ENCODE data around the gene CTNNA2. TPM values are rescaled to one million over a fixed set of nuclear protein-coding genes. Genes with fewer than 3 reads are reported as not detected.

CTNNA2 gene
- total RNA-seq, 1 experiment from 2014 or later, result 5.5 TPM

GRCh38 chr2:79850912-79851311 lies 338.1 kb downstream of the CTNNA2 start:
- Histone ChIP-seq H3K4me1 (ENCODE audit: insufficient read depth, low read length) (peaks cover 7% of the 10 kb centered on the region; the same call in 1 of the 2 replicates), H3K79me2 (ENCODE audit: insufficient read depth, low read length) (no peaks in the 10 kb centered on the region), H2BK15ac (ENCODE audit: low read depth, low read length) (no peak overlapping the region), H3K56ac (ENCODE audit: insufficient read length, low read depth, low read length) (no peak overlapping the region), H3K18ac (ENCODE audit: insufficient read length, low read depth, low read length) (no peak overlapping the region), H3K14ac (ENCODE audit: insufficient read depth, low read length) (no peak overlapping the region), H3T11ph (ENCODE audit: low read length) (no peak overlapping the region), H3K79me1 (ENCODE audit: insufficient read depth, low read depth, low read length, poor library complexity, severe bottlenecking) (no peaks in the 10 kb centered on the region), H2AK5ac (ENCODE audit: insufficient read length, low read length) (no peak overlapping the region), H3K9me3 (ENCODE audit: control insufficient read depth, low read depth, low read length) (no peaks in the 10 kb centered on the region), H2BK5ac (ENCODE audit: insufficient read length, low read length) (no peak overlapping the region), H4K91ac (ENCODE audit: insufficient read length, low read depth, low read length) (no peak overlapping the region), H4K20me1 (ENCODE audit: control insufficient read depth, insufficient read depth, insufficient read length) (no peaks in the 10 kb centered on the region), H3K27me3 (ENCODE audit: insufficient read depth, low read length) (no peaks in the 10 kb centered on the region), H2BK20ac (ENCODE audit: low read depth, low read length, poor library complexity, severe bottlenecking) (no peak overlapping the region), H3K9ac (ENCODE audit: extremely low read depth, insufficient read length, low read length) (no peak overlapping the region), H3K27ac (ENCODE audit: insufficient read length, low read depth, low read length) (no peak overlapping the region), H2BK120ac (ENCODE audit: low read depth, low read length, poor library complexity, severe bottlenecking) (no peak overlapping the region), H4K8ac (replicated peaks; ENCODE audit: insufficient read length, low read depth, low read length) (no peak overlapping the region), H3K4ac (ENCODE audit: low read depth, low read length) (no peak overlapping the region), H4K5ac (ENCODE audit: insufficient read length, low read depth, low read length) (no peak overlapping the region), H3K23ac (ENCODE audit: insufficient read length, low read depth, low read length) (no peak overlapping the region), H2BK12ac (ENCODE audit: insufficient read length, low read depth, low read length) (no peak overlapping the region), H3K4me2 (ENCODE audit: insufficient read depth, insufficient read length, low read length) (no peak overlapping the region), H2AFZ (ENCODE audit: low read length) (no peak overlapping the region), H3K23me2 (ENCODE audit: insufficient read length, low read depth, low read length, poor library complexity, severe bottlenecking) (no peaks in the 10 kb centered on the region)
- H3K4me1 Mint-ChIP-seq, result peaks cover 34 to 36% of the 10 kb centered on the region in 2 experiments
- peaks cover 0 to 2% of the 10 kb centered on the region in 2 experiments; a peak in 1 of 5 replicates for H3K9me3 Mint-ChIP-seq
- no peaks in the 10 kb centered on the region for H3K27me3 Mint-ChIP-seq (ENCODE audit: low read depth)
- TF ChIP-seq, protein P1, sequence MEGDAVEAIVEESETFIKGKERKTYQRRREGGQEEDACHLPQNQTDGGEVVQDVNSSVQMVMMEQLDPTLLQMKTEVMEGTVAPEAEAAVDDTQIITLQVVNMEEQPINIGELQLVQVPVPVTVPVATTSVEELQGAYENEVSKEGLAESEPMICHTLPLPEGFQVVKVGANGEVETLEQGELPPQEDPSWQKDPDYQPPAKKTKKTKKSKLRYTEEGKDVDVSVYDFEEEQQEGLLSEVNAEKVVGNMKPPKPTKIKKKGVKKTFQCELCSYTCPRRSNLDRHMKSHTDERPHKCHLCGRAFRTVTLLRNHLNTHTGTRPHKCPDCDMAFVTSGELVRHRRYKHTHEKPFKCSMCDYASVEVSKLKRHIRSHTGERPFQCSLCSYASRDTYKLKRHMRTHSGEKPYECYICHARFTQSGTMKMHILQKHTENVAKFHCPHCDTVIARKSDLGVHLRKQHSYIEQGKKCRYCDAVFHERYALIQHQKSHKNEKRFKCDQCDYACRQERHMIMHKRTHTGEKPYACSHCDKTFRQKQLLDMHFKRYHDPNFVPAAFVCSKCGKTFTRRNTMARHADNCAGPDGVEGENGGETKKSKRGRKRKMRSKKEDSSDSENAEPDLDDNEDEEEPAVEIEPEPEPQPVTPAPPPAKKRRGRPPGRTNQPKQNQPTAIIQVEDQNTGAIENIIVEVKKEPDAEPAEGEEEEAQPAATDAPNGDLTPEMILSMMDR (conservative IDR thresholded peaks at IDR 0.05), result no peak
- no peak for DNase-seq
- H3K27ac Mint-ChIP-seq, result no peak overlapping the region; a peak in 1 of 7 replicates
- no peak overlapping the region for H3K4me3 Mint-ChIP-seq
- H3K36me3 Mint-ChIP-seq (ENCODE audit: insufficient read depth in 1 of 3, low read depth in 3 of 3), result no peaks in the 10 kb centered on the region; a peak in 2 of 7 replicates

Measured in H9 (cell line).